ENCODE measurements around the gene EFS.

The EFS gene

GRCh38 chr14:23361763-23362162 is 3.2 kb downstream of the EFS start:
- Histone ChIP-seq H3K9me3 (ENCODE audit: control insufficient read depth, insufficient read depth, low read length) (no peaks in the 10 kb centered on the region), H3K4me1 (ENCODE audit: insufficient read depth, low read length) (peaks cover 13% of the 10 kb centered on the region), H3K9ac (ENCODE audit: low read depth, low read length) (no peak overlapping the region), H3K36me3 (ENCODE audit: insufficient read depth, low read length) (no peaks in the 10 kb centered on the region)

- Histone ChIP-seq H3K9me3 (ENCODE audit: control insufficient read depth, insufficient read depth, low read length) (no peaks in the 10 kb centered on the region), H3K36me3 (ENCODE audit: insufficient read depth, low read length) (no peaks in the 10 kb centered on the region), H3K4me1 (ENCODE audit: insufficient read depth, low read length) (peaks cover 13% of the 10 kb centered on the region), H3K9ac (ENCODE audit: low read depth, low read length) (no peak overlapping the region)
Observed at GRCh38 chr14:23361320-23361719, 3.7 kb downstream of the EFS start.

- Histone ChIP-seq H3K4me1 (ENCODE audit: insufficient read depth, low read length) (peaks cover 13% of the 10 kb centered on the region), H3K36me3 (ENCODE audit: insufficient read depth, low read length) (no peaks in the 10 kb centered on the region), H3K9ac (ENCODE audit: low read depth, low read length) (no peak overlapping the region), H3K9me3 (ENCODE audit: control insufficient read depth, insufficient read depth, low read length) (no peaks in the 10 kb centered on the region)
Observed at GRCh38 chr14:23360496-23360895, 4.5 kb downstream of the EFS start.

GRCh38 chr14:23359722-23360447 is 5.1 kb downstream of the EFS start:
- no peaks in the 10 kb centered on the region for H3K36me3 ChIP-seq (ENCODE audit: insufficient read depth, low read length)
- H3K9ac ChIP-seq (ENCODE audit: low read depth, low read length): no peak overlapping the region
- peaks cover 13% of the 10 kb centered on the region for H3K4me1 ChIP-seq (ENCODE audit: insufficient read depth, low read length)
- H3K9me3 ChIP-seq (ENCODE audit: control insufficient read depth, insufficient read depth, low read length): no peaks in the 10 kb centered on the region

GRCh38 chr14:23359167-23359626 is 5.8 kb downstream of the EFS start:
- Histone ChIP-seq H3K36me3 (ENCODE audit: insufficient read depth, low read length) (no peaks in the 10 kb centered on the region), H3K9ac (ENCODE audit: low read depth, low read length) (no peak overlapping the region), H3K9me3 (ENCODE audit: control insufficient read depth, insufficient read depth, low read length) (no peaks in the 10 kb centered on the region), H3K4me1 (ENCODE audit: insufficient read depth, low read length) (peaks cover 13% of the 10 kb centered on the region)

- H3K9me3 ChIP-seq (ENCODE audit: control insufficient read depth, insufficient read depth, low read length): no peaks in the 10 kb centered on the region
Observed at GRCh38 chr14:23358553-23359166, 6.3 kb downstream of the EFS start.

GRCh38 chr14:23358042-23358441 is 6.9 kb downstream of the EFS start:
- peaks cover 4% of the 10 kb centered on the region; the same call in 1 of the 2 replicates for H3K4me1 ChIP-seq (ENCODE audit: insufficient read depth, low read length)
- H3K9me3 ChIP-seq (ENCODE audit: control insufficient read depth, insufficient read depth, low read length): no peaks in the 10 kb centered on the region
- H3K9ac ChIP-seq (ENCODE audit: low read depth, low read length): no peak overlapping the region
- H3K36me3 ChIP-seq (ENCODE audit: insufficient read depth, low read length): no peaks in the 10 kb centered on the region

More at GRCh38 chr14:23358553-23359166, 6.3 kb downstream of the EFS start:
- H3K36me3 ChIP-seq (ENCODE audit: insufficient read depth, low read length): no peaks in the 10 kb centered on the region
- peaks cover 7% of the 10 kb centered on the region for H3K4me1 ChIP-seq (ENCODE audit: insufficient read depth, low read length)
- H3K9ac ChIP-seq (ENCODE audit: low read depth, low read length): no peak overlapping the region

GRCh38 chr14:23357261-23357660 is 7.7 kb downstream of the EFS start:
- Histone ChIP-seq H3K4me1 (ENCODE audit: insufficient read depth, low read length) (peaks cover 3% of the 10 kb centered on the region; the same call in 1 of the 2 replicates), H3K9me3 (ENCODE audit: control insufficient read depth, insufficient read depth, low read length) (no peaks in the 10 kb centered on the region), H3K36me3 (ENCODE audit: insufficient read depth, low read length) (no peaks in the 10 kb centered on the region), H3K9ac (ENCODE audit: low read depth, low read length) (no peak overlapping the region)

- Histone ChIP-seq H3K9me3 (ENCODE audit: control insufficient read depth, insufficient read depth, low read length) (no peaks in the 10 kb centered on the region), H3K4me1 (ENCODE audit: insufficient read depth, low read length) (peaks cover 3% of the 10 kb centered on the region; the same call in 1 of the 2 replicates), H3K36me3 (ENCODE audit: insufficient read depth, low read length) (no peaks in the 10 kb centered on the region), H3K9ac (ENCODE audit: low read depth, low read length) (no peak overlapping the region)
Observed at GRCh38 chr14:23356662-23357061, 8.3 kb downstream of the EFS start.

GRCh38 chr14:23355871-23356435 is 9.0 kb downstream of the EFS start:
- Histone ChIP-seq H3K9me3 (ENCODE audit: control insufficient read depth, insufficient read depth, low read length) (no peaks in the 10 kb centered on the region), H3K9ac (ENCODE audit: low read depth, low read length) (no peak overlapping the region), H3K4me1 (ENCODE audit: insufficient read depth, low read length) (peaks cover 3% of the 10 kb centered on the region; the same call in 1 of the 2 replicates), H3K36me3 (ENCODE audit: insufficient read depth, low read length) (no peaks in the 10 kb centered on the region)

- Histone ChIP-seq H3K4me1 (ENCODE audit: insufficient read depth, low read length) (peaks cover 3% of the 10 kb centered on the region; the same call in 1 of the 2 replicates), H3K36me3 (ENCODE audit: insufficient read depth, low read length) (no peaks in the 10 kb centered on the region), H3K9ac (ENCODE audit: low read depth, low read length) (no peak overlapping the region), H3K9me3 (ENCODE audit: control insufficient read depth, insufficient read depth, low read length) (no peaks in the 10 kb centered on the region)
Observed at GRCh38 chr14:23354990-23355389, 10.0 kb downstream of the EFS start.

- H3K4me1 ChIP-seq (ENCODE audit: insufficient read depth, low read length): peaks cover 3% of the 10 kb centered on the region; the same call in 1 of the 2 replicates
- no peak overlapping the region for H3K9ac ChIP-seq (ENCODE audit: low read depth, low read length)
- H3K36me3 ChIP-seq (ENCODE audit: insufficient read depth, low read length): no peaks in the 10 kb centered on the region
- no peaks in the 10 kb centered on the region for H3K9me3 ChIP-seq (ENCODE audit: control insufficient read depth, insufficient read depth, low read length)
Observed at GRCh38 chr14:23353433-23353780, 11.6 kb downstream of the EFS start.

GRCh38 chr14:23352506-23353432 is 12.2 kb downstream of the EFS start, which contains the start of gene SLC22A17:
Gene SLC22A17 (minus strand): TSS chr14:23352887.
- Histone ChIP-seq H3K36me3 (ENCODE audit: insufficient read depth, low read length) (no peaks in the 10 kb centered on the region), H3K9me3 (ENCODE audit: control insufficient read depth, insufficient read depth, low read length) (no peaks in the 10 kb centered on the region), H3K9ac (ENCODE audit: low read depth, low read length) (peak within 1 kb of the TSS; percentile 69), H3K4me1 (ENCODE audit: insufficient read depth, low read length) (peaks cover 3% of the 10 kb centered on the region; the same call in 1 of the 2 replicates)
